K562 treated with DMSO at 1 percent for 24 hours (cell line): Measurements from ENCODE around the gene SENP6. TPM values are rescaled to one million over a fixed set of nuclear protein-coding genes. Genes with fewer than 3 reads are reported as not detected.

Experiments used
- total RNA-seq: library from RNA; unstranded; fragments of 300-600 nt; gene quantifications from 2 replicates; pipeline ENCODE4 v1.2.3, GENCODE V29; 2022; ENCODE audit warnings: low read depth; ENCODE audit not compliant: insufficient read depth

The SENP6 gene, protein sequence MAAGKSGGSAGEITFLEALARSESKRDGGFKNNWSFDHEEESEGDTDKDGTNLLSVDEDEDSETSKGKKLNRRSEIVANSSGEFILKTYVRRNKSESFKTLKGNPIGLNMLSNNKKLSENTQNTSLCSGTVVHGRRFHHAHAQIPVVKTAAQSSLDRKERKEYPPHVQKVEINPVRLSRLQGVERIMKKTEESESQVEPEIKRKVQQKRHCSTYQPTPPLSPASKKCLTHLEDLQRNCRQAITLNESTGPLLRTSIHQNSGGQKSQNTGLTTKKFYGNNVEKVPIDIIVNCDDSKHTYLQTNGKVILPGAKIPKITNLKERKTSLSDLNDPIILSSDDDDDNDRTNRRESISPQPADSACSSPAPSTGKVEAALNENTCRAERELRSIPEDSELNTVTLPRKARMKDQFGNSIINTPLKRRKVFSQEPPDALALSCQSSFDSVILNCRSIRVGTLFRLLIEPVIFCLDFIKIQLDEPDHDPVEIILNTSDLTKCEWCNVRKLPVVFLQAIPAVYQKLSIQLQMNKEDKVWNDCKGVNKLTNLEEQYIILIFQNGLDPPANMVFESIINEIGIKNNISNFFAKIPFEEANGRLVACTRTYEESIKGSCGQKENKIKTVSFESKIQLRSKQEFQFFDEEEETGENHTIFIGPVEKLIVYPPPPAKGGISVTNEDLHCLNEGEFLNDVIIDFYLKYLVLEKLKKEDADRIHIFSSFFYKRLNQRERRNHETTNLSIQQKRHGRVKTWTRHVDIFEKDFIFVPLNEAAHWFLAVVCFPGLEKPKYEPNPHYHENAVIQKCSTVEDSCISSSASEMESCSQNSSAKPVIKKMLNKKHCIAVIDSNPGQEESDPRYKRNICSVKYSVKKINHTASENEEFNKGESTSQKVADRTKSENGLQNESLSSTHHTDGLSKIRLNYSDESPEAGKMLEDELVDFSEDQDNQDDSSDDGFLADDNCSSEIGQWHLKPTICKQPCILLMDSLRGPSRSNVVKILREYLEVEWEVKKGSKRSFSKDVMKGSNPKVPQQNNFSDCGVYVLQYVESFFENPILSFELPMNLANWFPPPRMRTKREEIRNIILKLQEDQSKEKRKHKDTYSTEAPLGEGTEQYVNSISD
- 25.9 and 26.5 TPM in 2 replicates for total RNA-seq

GRCh38 chr6:75601304-75602245 lies at the start of gene SENP6:
Gene SENP6, plus strand, starts transcription at chr6:75601880. Its CDS starts 645 bp downstream, at chr6:75602525.

GRCh38 chr6:75748743-75749538 lies 147.3 kb downstream of the SENP6 start, which contains the start of gene MYO6:
Gene MYO6, plus strand, starts transcription at chr6:75749239. Its CDS starts 68,309 bp downstream, at chr6:75817548.

Other genes with a start within 250 kb of the SENP6 start
- gene FILIP1, start 108.1 kb upstream of the SENP6 start, total RNA-seq = 0.34 and 0.45 TPM in 2 replicates
- 5.4 and 11.4 TPM in 2 replicates for gene MYO6, start 147.4 kb downstream of the SENP6 start, total RNA-seq